ENCODE measurements around the gene CCND1. TPM values are rescaled to one million over a fixed set of nuclear protein-coding genes. Genes with fewer than 3 reads are reported as not detected.
A peak's percentile ranks its signal among the peaks of the same experiment; 100 is the strongest.

CCND1 gene
- total RNA-seq, result 7.5 and 10.5 TPM in 2 replicates

DNA sequence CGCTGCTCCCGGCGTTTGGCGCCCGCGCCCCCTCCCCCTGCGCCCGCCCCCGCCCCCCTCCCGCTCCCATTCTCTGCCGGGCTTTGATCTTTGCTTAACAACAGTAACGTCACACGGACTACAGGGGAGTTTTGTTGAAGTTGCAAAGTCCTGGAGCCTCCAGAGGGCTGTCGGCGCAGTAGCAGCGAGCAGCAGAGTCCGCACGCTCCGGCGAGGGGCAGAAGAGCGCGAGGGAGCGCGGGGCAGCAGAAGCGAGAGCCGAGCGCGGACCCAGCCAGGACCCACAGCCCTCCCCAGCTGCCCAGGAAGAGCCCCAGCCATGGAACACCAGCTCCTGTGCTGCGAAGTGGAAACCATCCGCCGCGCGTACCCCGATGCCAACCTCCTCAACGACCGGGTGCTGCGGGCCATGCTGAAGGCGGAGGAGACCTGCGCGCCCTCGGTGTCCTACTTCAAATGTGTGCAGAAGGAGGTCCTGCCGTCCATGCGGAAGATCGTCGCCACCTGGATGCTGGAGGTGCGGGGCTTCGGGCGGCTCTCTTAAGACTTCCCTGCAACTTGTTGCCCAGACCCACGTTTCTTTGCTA is at the start of gene CCND1:
TSS of gene CCND1 (plus strand) at position 162 of the 587 bp plus-strand sequence. CDS start at position 320, 158 bp downstream.
- intact Hi-C loops (cut with micrococcal nuclease), result loop anchor here (2.0 to 10.0 kb wide), 5 partner anchors 739 to 1180 kb away; partner anchors contain the start of genes CPT1A, IGHMBP2, MRPL21 and PPP6R3
- ATAC-seq (ENCODE audit: low read depth), result peak; percentile 36

GRCh38 chr11:69592986-69593650 is 47.8 kb upstream of the CCND1 start:
- Mint-ChIP-seq H3K27me3 (peaks cover 5% of the 10 kb centered on the region), H3K36me3 (ENCODE audit: low read depth) (no peaks in the 10 kb centered on the region), H3K4me1 (no peaks in the 10 kb centered on the region), H3K9me3 (no peaks in the 10 kb centered on the region), H3K27ac (no peak overlapping the region), H3K4me3 (no peak overlapping the region)
- ChIA-PET POLR2A (no interaction called here), CTCF (no interaction called here)
- DNase-seq (no peak), ATAC-seq (ENCODE audit: low read depth) (no peak)
- intact Hi-C loops (cut with micrococcal nuclease), result no loop called here
- TF ChIP-seq, protein P1, sequence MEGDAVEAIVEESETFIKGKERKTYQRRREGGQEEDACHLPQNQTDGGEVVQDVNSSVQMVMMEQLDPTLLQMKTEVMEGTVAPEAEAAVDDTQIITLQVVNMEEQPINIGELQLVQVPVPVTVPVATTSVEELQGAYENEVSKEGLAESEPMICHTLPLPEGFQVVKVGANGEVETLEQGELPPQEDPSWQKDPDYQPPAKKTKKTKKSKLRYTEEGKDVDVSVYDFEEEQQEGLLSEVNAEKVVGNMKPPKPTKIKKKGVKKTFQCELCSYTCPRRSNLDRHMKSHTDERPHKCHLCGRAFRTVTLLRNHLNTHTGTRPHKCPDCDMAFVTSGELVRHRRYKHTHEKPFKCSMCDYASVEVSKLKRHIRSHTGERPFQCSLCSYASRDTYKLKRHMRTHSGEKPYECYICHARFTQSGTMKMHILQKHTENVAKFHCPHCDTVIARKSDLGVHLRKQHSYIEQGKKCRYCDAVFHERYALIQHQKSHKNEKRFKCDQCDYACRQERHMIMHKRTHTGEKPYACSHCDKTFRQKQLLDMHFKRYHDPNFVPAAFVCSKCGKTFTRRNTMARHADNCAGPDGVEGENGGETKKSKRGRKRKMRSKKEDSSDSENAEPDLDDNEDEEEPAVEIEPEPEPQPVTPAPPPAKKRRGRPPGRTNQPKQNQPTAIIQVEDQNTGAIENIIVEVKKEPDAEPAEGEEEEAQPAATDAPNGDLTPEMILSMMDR (IDR thresholded peaks at IDR 0.05), result no peak

More for the DNA sequence above, at the start of gene CCND1:
- CTCF ChIA-PET, result interaction anchor here (4.7 kb wide), 1 partner anchor 541 kb away, joined by 75 read pairs; no protein-coding TSS in a partner anchor
- Mint-ChIP-seq H3K36me3 (ENCODE audit: low read depth) (no peaks in the 10 kb centered on the region), H3K4me3 (peak within 1 kb of the TSS; percentile 86), H3K9me3 (no peaks in the 10 kb centered on the region), H3K27ac (peak within 1 kb of the TSS; percentile 71), H3K4me1 (peaks cover 40% of the 10 kb centered on the region), H3K27me3 (peaks cover 19% of the 10 kb centered on the region)
- no peak for DNase-seq
- POLR2A ChIA-PET, result interaction anchor here (1.4 to 3.2 kb wide), 2 partner anchors 343 to 348 kb away, joined by 4 to 27 read pairs; no protein-coding TSS in a partner anchor
- TF ChIP-seq, protein P1 (IDR thresholded peaks at IDR 0.05), result no peak

DNA sequence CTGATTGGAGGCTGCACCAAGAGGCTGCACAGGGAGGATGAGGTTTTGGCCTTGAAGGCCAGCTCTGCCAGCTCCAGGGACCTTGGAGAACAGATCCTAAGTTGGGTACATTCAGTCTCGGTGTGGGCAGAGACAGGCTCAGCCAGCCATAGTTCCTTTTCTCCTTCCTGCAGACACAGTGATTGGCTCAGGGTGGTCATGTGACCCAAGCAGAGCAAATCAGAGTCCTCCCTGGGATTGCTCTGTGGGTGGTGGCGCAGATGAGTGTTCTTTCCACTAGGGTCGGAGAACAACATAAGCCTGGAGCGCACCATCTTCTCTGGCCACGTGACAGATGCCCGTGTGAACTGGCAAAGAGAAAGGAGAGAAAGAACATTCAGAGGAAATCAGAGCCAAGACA is 47.1 kb upstream of the CCND1 start:
- Mint-ChIP-seq H3K27me3 (no peaks in the 10 kb centered on the region), H3K36me3 (ENCODE audit: low read depth) (no peaks in the 10 kb centered on the region)
- POLR2A ChIA-PET, result no interaction called here

GRCh38 chr11:69594481-69594880 is 46.5 kb upstream of the CCND1 start:
- Mint-ChIP-seq H3K27me3 (no peaks in the 10 kb centered on the region), H3K9me3 (no peaks in the 10 kb centered on the region), H3K4me1 (no peaks in the 10 kb centered on the region), H3K36me3 (ENCODE audit: low read depth) (no peaks in the 10 kb centered on the region), H3K4me3 (no peak overlapping the region), H3K27ac (no peak overlapping the region)
- intact Hi-C loops (cut with micrococcal nuclease), result no loop called here
- DNase-seq (no peak), ATAC-seq (ENCODE audit: low read depth) (no peak)
- ChIA-PET POLR2A (no interaction called here), CTCF (no interaction called here)
- TF ChIP-seq, protein P1 (IDR thresholded peaks at IDR 0.05), result no peak

More for the DNA sequence above, 47.1 kb upstream of the CCND1 start:
- H3K9me3 Mint-ChIP-seq, result no peaks in the 10 kb centered on the region
- no peak overlapping the region for H3K27ac Mint-ChIP-seq
- intact Hi-C loops (cut with micrococcal nuclease), result no loop called here
- DNase-seq, result no peak
- TF ChIP-seq, protein P1 (IDR thresholded peaks at IDR 0.05), result no peak
- CTCF ChIA-PET, result no interaction called here
- H3K4me1 Mint-ChIP-seq, result no peaks in the 10 kb centered on the region
- no peak overlapping the region for H3K4me3 Mint-ChIP-seq
- no peak for ATAC-seq (ENCODE audit: low read depth)

DNA sequence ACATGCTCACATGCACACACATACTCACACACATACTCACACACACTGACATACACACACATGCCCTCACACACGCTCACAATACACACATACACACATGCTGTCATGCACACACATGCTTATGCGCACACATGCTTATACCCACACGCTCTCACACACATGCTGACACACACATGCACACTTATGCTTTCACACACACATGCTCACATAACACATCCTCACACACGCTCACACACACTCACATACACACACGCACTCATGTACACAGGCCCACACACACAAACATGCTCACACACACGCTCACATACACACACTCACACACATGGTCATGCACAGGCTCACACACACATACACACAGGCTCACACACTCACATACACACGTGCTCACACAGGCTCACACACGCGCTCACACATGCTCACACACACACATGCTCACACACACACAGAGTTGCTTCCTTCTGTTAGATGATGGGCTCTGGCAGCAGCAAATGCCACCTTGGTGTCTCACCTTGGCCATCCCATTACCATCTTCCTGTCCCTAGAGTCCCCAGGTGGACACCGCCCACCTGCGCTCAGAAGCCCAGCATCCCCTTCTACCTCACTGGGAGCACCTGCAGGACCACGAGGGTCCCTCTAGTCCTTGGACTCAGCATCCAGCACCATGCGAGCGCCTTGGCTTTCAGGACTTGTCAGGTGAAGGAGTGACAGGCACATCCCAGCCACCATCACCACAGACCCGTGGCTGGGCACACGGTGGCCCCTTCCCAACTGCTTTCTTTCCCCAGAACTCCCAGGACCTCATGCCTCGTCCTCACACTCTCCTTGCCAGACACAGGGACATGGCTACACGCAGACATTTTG is 44.9 kb upstream of the CCND1 start:
- POLR2A ChIA-PET, result no interaction called here
- CTCF ChIA-PET, result no interaction called here
- intact Hi-C loops (cut with micrococcal nuclease), result no loop called here
- no peak overlapping the region for H3K27ac Mint-ChIP-seq
- TF ChIP-seq, protein P1 (IDR thresholded peaks at IDR 0.05), result no peak
- H3K4me1 Mint-ChIP-seq, result no peaks in the 10 kb centered on the region
- ATAC-seq (ENCODE audit: low read depth) (no peak), DNase-seq (no peak)
- no peak overlapping the region for H3K4me3 Mint-ChIP-seq
- H3K27me3 Mint-ChIP-seq, result no peaks in the 10 kb centered on the region
- H3K36me3 Mint-ChIP-seq (ENCODE audit: low read depth), result no peaks in the 10 kb centered on the region
- no peaks in the 10 kb centered on the region for H3K9me3 Mint-ChIP-seq

Measured in activated B cell treated with CpG ODN at 0.5 μM for 24 hours (primary cell).